ENCODE data around the gene VWA3B. TPM values are rescaled to one million over a fixed set of nuclear protein-coding genes. Genes with fewer than 3 reads are reported as not detected.

The VWA3B gene
- polyA plus RNA-seq, 1 experiment, result not detected

GRCh38 chr2:98118852-98119251 is 31.9 kb downstream of the VWA3B start:
- Histone ChIP-seq H3K4me3 (ENCODE audit: low read depth, low read length) (no peak overlapping the region), H3K27me3 (ENCODE audit: control insufficient read depth, insufficient read depth, low read length) (peaks cover 10% of the 10 kb centered on the region), H3K27ac (ENCODE audit: low read depth, low read length) (no peak overlapping the region), H3K9me3 (ENCODE audit: control insufficient read depth, insufficient read depth, low read length) (no peaks in the 10 kb centered on the region)
- DNase-seq (ENCODE audit: low read depth, low spot score), result no peak
- CTCF ChIA-PET, result interaction anchor here (0.6 kb wide), 1 partner anchor 10 kb away, joined by 4 read pairs; no protein-coding TSS in a partner anchor
- POLR2A ChIA-PET, result no interaction called here
- TF ChIP-seq, protein P1, sequence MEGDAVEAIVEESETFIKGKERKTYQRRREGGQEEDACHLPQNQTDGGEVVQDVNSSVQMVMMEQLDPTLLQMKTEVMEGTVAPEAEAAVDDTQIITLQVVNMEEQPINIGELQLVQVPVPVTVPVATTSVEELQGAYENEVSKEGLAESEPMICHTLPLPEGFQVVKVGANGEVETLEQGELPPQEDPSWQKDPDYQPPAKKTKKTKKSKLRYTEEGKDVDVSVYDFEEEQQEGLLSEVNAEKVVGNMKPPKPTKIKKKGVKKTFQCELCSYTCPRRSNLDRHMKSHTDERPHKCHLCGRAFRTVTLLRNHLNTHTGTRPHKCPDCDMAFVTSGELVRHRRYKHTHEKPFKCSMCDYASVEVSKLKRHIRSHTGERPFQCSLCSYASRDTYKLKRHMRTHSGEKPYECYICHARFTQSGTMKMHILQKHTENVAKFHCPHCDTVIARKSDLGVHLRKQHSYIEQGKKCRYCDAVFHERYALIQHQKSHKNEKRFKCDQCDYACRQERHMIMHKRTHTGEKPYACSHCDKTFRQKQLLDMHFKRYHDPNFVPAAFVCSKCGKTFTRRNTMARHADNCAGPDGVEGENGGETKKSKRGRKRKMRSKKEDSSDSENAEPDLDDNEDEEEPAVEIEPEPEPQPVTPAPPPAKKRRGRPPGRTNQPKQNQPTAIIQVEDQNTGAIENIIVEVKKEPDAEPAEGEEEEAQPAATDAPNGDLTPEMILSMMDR (IDR thresholded peaks at IDR 0.05; ENCODE audit: low read depth, low read length), result no peak

- CTCF ChIA-PET, result no interaction called here
- TF ChIP-seq, protein P1 (IDR thresholded peaks at IDR 0.05; ENCODE audit: low read depth, low read length), result no peak
- Histone ChIP-seq H3K4me3 (ENCODE audit: low read depth, low read length) (no peak overlapping the region), H3K9me3 (ENCODE audit: control insufficient read depth, insufficient read depth, low read length) (no peaks in the 10 kb centered on the region), H3K27me3 (ENCODE audit: control insufficient read depth, insufficient read depth, low read length) (peaks cover 10% of the 10 kb centered on the region), H3K27ac (ENCODE audit: low read depth, low read length) (no peak overlapping the region)
- no peak for DNase-seq (ENCODE audit: low read depth, low spot score)
- POLR2A ChIA-PET, result no interaction called here
Observed at GRCh38 chr2:98121149-98121548, 34.2 kb downstream of the VWA3B start.

DNA sequence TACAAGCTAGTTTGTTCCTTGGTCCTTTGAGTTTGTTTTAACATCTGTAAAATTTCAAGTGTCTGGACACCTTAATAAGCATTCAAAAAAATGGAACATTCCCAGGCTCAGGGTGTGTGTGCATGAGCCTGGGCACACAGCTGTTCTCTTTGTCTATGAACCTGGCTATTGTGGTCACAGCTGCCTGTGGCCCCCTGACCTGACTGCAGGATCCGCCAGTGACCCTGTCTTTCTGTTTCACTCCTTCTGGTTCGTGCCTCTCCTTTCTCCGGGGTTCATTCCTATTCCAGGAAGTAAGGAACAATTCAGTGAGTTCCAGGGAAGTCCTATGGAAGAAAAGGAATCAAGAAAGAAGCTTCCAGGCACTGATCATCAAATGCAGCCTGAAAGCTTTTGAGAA is 35.6 kb downstream of the VWA3B start:
- ChIA-PET CTCF (no interaction called here), POLR2A (no interaction called here)
- no peaks in the 10 kb centered on the region for H3K9me3 ChIP-seq (ENCODE audit: control insufficient read depth, insufficient read depth, low read length)
- no peak overlapping the region for H3K4me3 ChIP-seq (ENCODE audit: low read depth, low read length)
- peaks cover 13% of the 10 kb centered on the region for H3K27me3 ChIP-seq (ENCODE audit: control insufficient read depth, insufficient read depth, low read length)
- H3K27ac ChIP-seq (ENCODE audit: low read depth, low read length), result no peak overlapping the region
- no peak for DNase-seq (ENCODE audit: low read depth, low spot score)
- TF ChIP-seq, protein P1 (IDR thresholded peaks at IDR 0.05; ENCODE audit: low read depth, low read length), result no peak

GRCh38 chr2:98123286-98123685 is 36.3 kb downstream of the VWA3B start:
- Histone ChIP-seq H3K27ac (ENCODE audit: low read depth, low read length) (no peak overlapping the region), H3K4me3 (ENCODE audit: low read depth, low read length) (no peak overlapping the region), H3K9me3 (ENCODE audit: control insufficient read depth, insufficient read depth, low read length) (no peaks in the 10 kb centered on the region), H3K27me3 (ENCODE audit: control insufficient read depth, insufficient read depth, low read length) (peaks cover 13% of the 10 kb centered on the region)
- POLR2A ChIA-PET, result no interaction called here
- no peak for DNase-seq (ENCODE audit: low read depth, low spot score)
- CTCF ChIA-PET, result no interaction called here
- TF ChIP-seq, protein P1 (IDR thresholded peaks at IDR 0.05; ENCODE audit: low read depth, low read length), result no peak

GRCh38 chr2:98126061-98126460 is 39.1 kb downstream of the VWA3B start:
- ChIA-PET CTCF (no interaction called here), POLR2A (no interaction called here)
- TF ChIP-seq, protein P1 (IDR thresholded peaks at IDR 0.05; ENCODE audit: low read depth, low read length), result no peak
- H3K4me3 ChIP-seq (ENCODE audit: low read depth, low read length), result no peak overlapping the region
- H3K27ac ChIP-seq (ENCODE audit: low read depth, low read length), result no peak overlapping the region
- H3K9me3 ChIP-seq (ENCODE audit: control insufficient read depth, insufficient read depth, low read length), result no peaks in the 10 kb centered on the region
- no peak for DNase-seq (ENCODE audit: low read depth, low spot score)
- peaks cover 9% of the 10 kb centered on the region for H3K27me3 ChIP-seq (ENCODE audit: control insufficient read depth, insufficient read depth, low read length)

All from AG04450 (cell line).